ENCODE data around the gene TTC39B.

Gene TTC39B

GRCh38 chr9:15225564-15226126, 81.4 kb downstream of the TTC39B start:
- no peak for DNase-seq (ENCODE audit: extremely low read depth, insufficient read length)
- no peaks in the 10 kb centered on the region for H3K27me3 ChIP-seq (replicated peaks; ENCODE audit: control insufficient read depth, insufficient read depth, low read length)

GRCh38 chr9:15222313-15222712, 84.7 kb downstream of the TTC39B start:
- Histone ChIP-seq H3K36me3 (ENCODE audit: control insufficient read depth, insufficient read depth, low read length) (no peaks in the 10 kb centered on the region), H3K27me3 (replicated peaks; ENCODE audit: control insufficient read depth, insufficient read depth, low read length) (no peaks in the 10 kb centered on the region), H3K4me3 (replicated peaks; ENCODE audit: low read depth, low read length) (no peak overlapping the region)
- DNase-seq (ENCODE audit: extremely low read depth, insufficient read length) = no peak
- TF ChIP-seq CTCF (IDR thresholded peaks at IDR 0.05; ENCODE audit: insufficient read depth, low read length, poor library complexity, severe bottlenecking) = no peak

More at GRCh38 chr9:15225564-15226126, 81.4 kb downstream of the TTC39B start:
- Histone ChIP-seq H3K4me3 (replicated peaks; ENCODE audit: low read depth, low read length) (no peak overlapping the region), H3K36me3 (ENCODE audit: control insufficient read depth, insufficient read depth, low read length) (no peaks in the 10 kb centered on the region)
- no peak for TF ChIP-seq CTCF (IDR thresholded peaks at IDR 0.05; ENCODE audit: insufficient read depth, low read length, poor library complexity, severe bottlenecking)

- Histone ChIP-seq H3K4me3 (replicated peaks; ENCODE audit: low read depth, low read length) (no peak overlapping the region), H3K27me3 (replicated peaks; ENCODE audit: control insufficient read depth, insufficient read depth, low read length) (no peaks in the 10 kb centered on the region), H3K36me3 (ENCODE audit: control insufficient read depth, insufficient read depth, low read length) (no peaks in the 10 kb centered on the region)
- no peak for TF ChIP-seq CTCF (IDR thresholded peaks at IDR 0.05; ENCODE audit: insufficient read depth, low read length, poor library complexity, severe bottlenecking)
- no peak for DNase-seq (ENCODE audit: extremely low read depth, insufficient read length)
These were observed 85.3 kb downstream of the TTC39B start for GRCh38 chr9:15221746-15222145.

- no peak for TF ChIP-seq CTCF (IDR thresholded peaks at IDR 0.05; ENCODE audit: insufficient read depth, low read length, poor library complexity, severe bottlenecking)
- no peaks in the 10 kb centered on the region for H3K27me3 ChIP-seq (replicated peaks; ENCODE audit: control insufficient read depth, insufficient read depth, low read length)
- no peaks in the 10 kb centered on the region for H3K36me3 ChIP-seq (ENCODE audit: control insufficient read depth, insufficient read depth, low read length)
- H3K4me3 ChIP-seq (replicated peaks; ENCODE audit: low read depth, low read length) = no peak overlapping the region
- no peak for DNase-seq (ENCODE audit: extremely low read depth, insufficient read length)
These were observed 86.2 kb downstream of the TTC39B start for GRCh38 chr9:15220658-15221318.

DNA sequence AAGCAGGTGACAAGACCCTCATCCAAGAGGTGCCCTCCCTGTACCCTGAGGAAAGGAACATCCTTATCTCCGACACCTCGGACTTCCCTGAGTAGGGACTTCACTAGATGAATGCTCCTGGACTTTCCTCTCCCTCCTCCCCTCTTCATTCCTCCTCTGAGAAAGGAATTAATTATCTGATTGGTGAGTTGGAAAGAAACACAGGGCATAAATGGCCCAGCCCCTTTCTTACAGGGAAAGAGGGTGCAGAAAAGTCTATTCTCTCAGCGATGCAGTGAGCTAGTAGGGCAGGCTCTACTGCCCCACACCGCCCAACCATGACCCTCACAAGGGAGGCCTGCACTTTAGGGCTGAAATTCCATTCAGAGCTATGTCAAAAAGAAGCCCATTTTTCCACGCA, 87.5 kb downstream of the TTC39B start:
- TF ChIP-seq CTCF (IDR thresholded peaks at IDR 0.05; ENCODE audit: insufficient read depth, low read length, poor library complexity, severe bottlenecking) = no peak

More for the DNA sequence above, 87.5 kb downstream of the TTC39B start:
- H3K4me3 ChIP-seq (replicated peaks; ENCODE audit: low read depth, low read length) = no peak overlapping the region
- DNase-seq (ENCODE audit: extremely low read depth, insufficient read length) = no peak
- no peaks in the 10 kb centered on the region for H3K36me3 ChIP-seq (ENCODE audit: control insufficient read depth, insufficient read depth, low read length)
- H3K27me3 ChIP-seq (replicated peaks; ENCODE audit: control insufficient read depth, insufficient read depth, low read length) = no peaks in the 10 kb centered on the region

Data from GM06990 (cell line).